Measurements from ENCODE around the gene ADGRG3. TPM values are rescaled to one million over a fixed set of nuclear protein-coding genes. Genes with fewer than 3 reads are reported as not detected.
A peak's percentile ranks its signal among the peaks of the same experiment; 100 is the strongest.

The ADGRG3 gene
- total and polyA plus RNA-seq, 9 of the 15 experiments (the other 6 are each of a cell fraction or from before 2014, with no cell fraction given), result 0.09 to 0.52 (median 0.14) TPM; not detected in 3

DNA sequence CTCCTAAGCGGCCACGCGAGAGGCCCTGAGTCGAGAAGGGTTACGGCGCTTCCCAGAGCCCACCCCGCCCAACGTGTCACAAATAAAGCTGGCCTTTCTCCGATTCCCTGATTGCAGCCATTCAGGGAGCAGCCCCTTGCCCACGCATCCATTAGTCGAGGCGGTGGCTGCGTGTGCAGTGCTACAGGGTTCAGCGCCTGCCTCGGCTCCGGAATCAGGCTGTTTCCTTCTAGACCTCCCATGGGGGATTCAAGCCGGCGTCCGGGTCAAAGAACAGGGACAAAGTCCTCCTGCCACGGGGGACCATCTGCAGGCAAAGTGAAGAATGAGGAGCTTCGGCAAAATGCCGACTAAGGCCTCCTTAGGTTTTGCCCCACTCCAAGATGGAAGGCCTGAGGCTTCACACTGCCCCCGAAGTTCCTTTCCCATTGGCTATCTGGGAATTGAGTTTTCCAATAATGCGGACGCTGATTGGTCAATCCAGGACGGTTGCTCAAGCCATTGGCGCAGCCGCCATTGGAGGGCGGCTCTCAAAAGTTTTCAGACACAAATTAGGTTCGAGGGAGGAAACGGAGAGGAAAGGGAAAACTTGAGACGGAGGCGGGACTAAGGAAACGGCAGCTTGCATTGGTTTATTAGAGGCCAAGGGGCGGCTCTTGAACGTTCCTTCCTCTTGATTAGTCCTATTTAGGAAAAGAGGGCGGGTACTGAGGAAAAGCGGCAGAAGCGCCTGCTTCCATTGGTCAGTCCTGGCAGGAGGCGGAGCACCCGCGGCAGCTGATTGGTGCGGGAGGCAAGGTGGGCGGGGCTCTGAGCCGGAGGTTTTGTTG lies 67.0 kb downstream of the ADGRG3 start (continued):
- TF ChIP-seq, protein P1, sequence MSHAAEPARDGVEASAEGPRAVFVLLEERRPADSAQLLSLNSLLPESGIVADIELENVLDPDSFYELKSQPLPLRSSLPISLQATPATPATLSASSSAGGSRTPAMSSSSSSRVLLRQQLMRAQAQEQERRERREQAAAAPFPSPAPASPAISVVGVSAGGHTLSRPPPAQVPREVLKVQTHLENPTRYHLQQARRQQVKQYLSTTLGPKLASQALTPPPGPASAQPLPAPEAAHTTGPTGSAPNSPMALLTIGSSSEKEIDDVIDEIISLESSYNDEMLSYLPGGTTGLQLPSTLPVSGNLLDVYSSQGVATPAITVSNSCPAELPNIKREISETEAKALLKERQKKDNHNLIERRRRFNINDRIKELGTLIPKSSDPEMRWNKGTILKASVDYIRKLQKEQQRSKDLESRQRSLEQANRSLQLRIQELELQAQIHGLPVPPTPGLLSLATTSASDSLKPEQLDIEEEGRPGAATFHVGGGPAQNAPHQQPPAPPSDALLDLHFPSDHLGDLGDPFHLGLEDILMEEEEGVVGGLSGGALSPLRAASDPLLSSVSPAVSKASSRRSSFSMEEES (CRISPR knock-in tag; IDR thresholded peaks at IDR 0.05), result no peak
- TF ChIP-seq BMI1 (IDR thresholded peaks at IDR 0.05; ENCODE audit: low read length), result no peak
- TF ChIP-seq ELK1 (CRISPR knock-in tag; IDR thresholded peaks at IDR 0.05), result no peak
- TF ChIP-seq THRAP3 (IDR thresholded peaks at IDR 0.05; ENCODE audit: borderline replicate concordance), result no peak
- TF ChIP-seq, protein P2, sequence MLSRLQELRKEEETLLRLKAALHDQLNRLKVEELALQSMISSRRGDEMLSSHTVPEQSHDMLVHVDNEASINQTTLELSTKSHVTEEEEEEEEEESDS (CRISPR knock-in tag; IDR thresholded peaks at IDR 0.05), result no peak
- TF ChIP-seq TCF7 (IDR thresholded peaks at IDR 0.05; ENCODE audit: borderline replicate concordance), result no peak
- TF ChIP-seq, protein P3, sequence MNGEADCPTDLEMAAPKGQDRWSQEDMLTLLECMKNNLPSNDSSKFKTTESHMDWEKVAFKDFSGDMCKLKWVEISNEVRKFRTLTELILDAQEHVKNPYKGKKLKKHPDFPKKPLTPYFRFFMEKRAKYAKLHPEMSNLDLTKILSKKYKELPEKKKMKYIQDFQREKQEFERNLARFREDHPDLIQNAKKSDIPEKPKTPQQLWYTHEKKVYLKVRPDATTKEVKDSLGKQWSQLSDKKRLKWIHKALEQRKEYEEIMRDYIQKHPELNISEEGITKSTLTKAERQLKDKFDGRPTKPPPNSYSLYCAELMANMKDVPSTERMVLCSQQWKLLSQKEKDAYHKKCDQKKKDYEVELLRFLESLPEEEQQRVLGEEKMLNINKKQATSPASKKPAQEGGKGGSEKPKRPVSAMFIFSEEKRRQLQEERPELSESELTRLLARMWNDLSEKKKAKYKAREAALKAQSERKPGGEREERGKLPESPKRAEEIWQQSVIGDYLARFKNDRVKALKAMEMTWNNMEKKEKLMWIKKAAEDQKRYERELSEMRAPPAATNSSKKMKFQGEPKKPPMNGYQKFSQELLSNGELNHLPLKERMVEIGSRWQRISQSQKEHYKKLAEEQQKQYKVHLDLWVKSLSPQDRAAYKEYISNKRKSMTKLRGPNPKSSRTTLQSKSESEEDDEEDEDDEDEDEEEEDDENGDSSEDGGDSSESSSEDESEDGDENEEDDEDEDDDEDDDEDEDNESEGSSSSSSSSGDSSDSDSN (IDR thresholded peaks at IDR 0.05; ENCODE audit: borderline replicate concordance in 1 of 2, low read depth in 2 of 2, low read length in 2 of 2), result no peak
- TF ChIP-seq, protein P4, sequence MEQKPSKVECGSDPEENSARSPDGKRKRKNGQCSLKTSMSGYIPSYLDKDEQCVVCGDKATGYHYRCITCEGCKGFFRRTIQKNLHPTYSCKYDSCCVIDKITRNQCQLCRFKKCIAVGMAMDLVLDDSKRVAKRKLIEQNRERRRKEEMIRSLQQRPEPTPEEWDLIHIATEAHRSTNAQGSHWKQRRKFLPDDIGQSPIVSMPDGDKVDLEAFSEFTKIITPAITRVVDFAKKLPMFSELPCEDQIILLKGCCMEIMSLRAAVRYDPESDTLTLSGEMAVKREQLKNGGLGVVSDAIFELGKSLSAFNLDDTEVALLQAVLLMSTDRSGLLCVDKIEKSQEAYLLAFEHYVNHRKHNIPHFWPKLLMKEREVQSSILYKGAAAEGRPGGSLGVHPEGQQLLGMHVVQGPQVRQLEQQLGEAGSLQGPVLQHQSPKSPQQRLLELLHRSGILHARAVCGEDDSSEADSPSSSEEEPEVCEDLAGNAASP (IDR thresholded peaks at IDR 0.05), result no peak
- TF ChIP-seq SPI1 (IDR thresholded peaks at IDR 0.05; ENCODE audit: borderline replicate concordance, low read depth, low read length), result peak; percentile 17; the same call in 1 of the 2 replicates
- no peak for TF ChIP-seq TGIF2 (CRISPR knock-in tag; IDR thresholded peaks at IDR 0.05)
- TF ChIP-seq, protein P5, sequence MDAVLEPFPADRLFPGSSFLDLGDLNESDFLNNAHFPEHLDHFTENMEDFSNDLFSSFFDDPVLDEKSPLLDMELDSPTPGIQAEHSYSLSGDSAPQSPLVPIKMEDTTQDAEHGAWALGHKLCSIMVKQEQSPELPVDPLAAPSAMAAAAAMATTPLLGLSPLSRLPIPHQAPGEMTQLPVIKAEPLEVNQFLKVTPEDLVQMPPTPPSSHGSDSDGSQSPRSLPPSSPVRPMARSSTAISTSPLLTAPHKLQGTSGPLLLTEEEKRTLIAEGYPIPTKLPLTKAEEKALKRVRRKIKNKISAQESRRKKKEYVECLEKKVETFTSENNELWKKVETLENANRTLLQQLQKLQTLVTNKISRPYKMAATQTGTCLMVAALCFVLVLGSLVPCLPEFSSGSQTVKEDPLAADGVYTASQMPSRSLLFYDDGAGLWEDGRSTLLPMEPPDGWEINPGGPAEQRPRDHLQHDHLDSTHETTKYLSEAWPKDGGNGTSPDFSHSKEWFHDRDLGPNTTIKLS (IDR thresholded peaks at IDR 0.05; ENCODE audit: borderline replicate concordance, low read depth), result no peak
- TF ChIP-seq NR2C2 (CRISPR knock-in tag; IDR thresholded peaks at IDR 0.05), result no peak
- TF ChIP-seq NR2C2 (tag; IDR thresholded peaks at IDR 0.05), result peak; percentile 98
- peak; percentile 71 to 76 for TF ChIP-seq NRF1 (conservative IDR thresholded peaks at IDR 0.05 in 1 of 2, IDR thresholded peaks at IDR 0.05 in 1 of 2)
- TF ChIP-seq LARP7 (IDR thresholded peaks at IDR 0.05), result no peak
- TF ChIP-seq RNF2 (IDR thresholded peaks at IDR 0.05), result no peak
- no peak for TF ChIP-seq DPF2 (IDR thresholded peaks at IDR 0.05)
- no peak for TF ChIP-seq GMEB1 (CRISPR knock-in tag; IDR thresholded peaks at IDR 0.05)
